ENCODE results near the gene BPIFB3.

DNA sequence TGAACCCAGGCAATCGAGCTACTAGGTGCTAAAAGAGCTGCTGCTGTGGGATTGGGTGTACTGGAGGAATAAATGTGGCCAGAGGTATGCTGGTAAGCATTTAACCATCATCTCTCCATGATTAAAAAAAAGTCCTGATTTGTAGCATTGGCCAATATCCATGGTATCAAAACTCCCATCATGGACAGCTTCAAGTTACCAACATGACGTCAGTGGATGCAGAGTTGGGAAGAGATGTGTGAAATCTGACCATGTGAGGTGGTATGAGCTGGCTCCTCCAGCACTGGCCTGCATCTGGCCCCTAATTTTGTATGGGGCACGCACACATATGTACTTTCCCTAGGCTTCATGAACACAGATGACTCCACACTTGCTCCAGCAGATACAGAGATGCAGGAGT is 37.4 kb downstream of the BPIFB3 start:
- TF ChIP-seq, protein P1, sequence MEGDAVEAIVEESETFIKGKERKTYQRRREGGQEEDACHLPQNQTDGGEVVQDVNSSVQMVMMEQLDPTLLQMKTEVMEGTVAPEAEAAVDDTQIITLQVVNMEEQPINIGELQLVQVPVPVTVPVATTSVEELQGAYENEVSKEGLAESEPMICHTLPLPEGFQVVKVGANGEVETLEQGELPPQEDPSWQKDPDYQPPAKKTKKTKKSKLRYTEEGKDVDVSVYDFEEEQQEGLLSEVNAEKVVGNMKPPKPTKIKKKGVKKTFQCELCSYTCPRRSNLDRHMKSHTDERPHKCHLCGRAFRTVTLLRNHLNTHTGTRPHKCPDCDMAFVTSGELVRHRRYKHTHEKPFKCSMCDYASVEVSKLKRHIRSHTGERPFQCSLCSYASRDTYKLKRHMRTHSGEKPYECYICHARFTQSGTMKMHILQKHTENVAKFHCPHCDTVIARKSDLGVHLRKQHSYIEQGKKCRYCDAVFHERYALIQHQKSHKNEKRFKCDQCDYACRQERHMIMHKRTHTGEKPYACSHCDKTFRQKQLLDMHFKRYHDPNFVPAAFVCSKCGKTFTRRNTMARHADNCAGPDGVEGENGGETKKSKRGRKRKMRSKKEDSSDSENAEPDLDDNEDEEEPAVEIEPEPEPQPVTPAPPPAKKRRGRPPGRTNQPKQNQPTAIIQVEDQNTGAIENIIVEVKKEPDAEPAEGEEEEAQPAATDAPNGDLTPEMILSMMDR (IDR thresholded peaks at IDR 0.05) = no peak
- no peak for TF ChIP-seq POLR2A (IDR thresholded peaks at IDR 0.05)

Data from Peyer's patch (tissue), 4 donors.